Loucy (cell line): ENCODE data around the gene SPTBN2.

ENCODE experiments used
- CTCF ChIP-seq: fragments of 200-600 bp; sonication (generic); conservative IDR thresholded peaks from 2 replicates; pipeline ENCODE4 v1.5.1; 2014; ENCODE audit warnings: mild to moderate bottlenecking, antibody characterized with exemption, low read length
- EZH2phosphoT487 ChIP-seq: fragments of 200-600 bp; IDR thresholded peaks from 2 replicates; pipeline ENCODE4 v1.6.1; 2018; ENCODE audit warnings: antibody characterized with exemption, mild to moderate bottlenecking, moderate library complexity, borderline replicate concordance

GRCh38 chr11:66739983-66740382 lies 11.0 kb upstream of the SPTBN2 start:
- TF ChIP-seq CTCF (no peak), EZH2phosphoT487 (no peak)
